GM13976 (cell line): ENCODE results near the gene DDX52.

Experiments
- DNase-seq: peaks from one replicate; pipeline ENCODE4 v3.0.0; 2012; ENCODE audit warnings: low spot score
- in situ Hi-C: fragments of 300-500 bp; cut with MboI; formaldehyde crosslinking; loops from one replicate; pipeline ENCODE4 v1.12.0; 2022; ENCODE audit warnings: low sequenced_read_pairs, mixed read lengths, inconsistent platforms; ENCODE audit not compliant: unreplicated experiment
- TF ChIP-seq, protein P1 (sequence below): IDR thresholded peaks from 2 replicates; pipeline ENCODE4 v1.5.1; 2012; ENCODE audit warnings: borderline replicate concordance, mild to moderate bottlenecking; ENCODE audit not compliant: insufficient read depth; ENCODE audit errors: extremely low read depth, missing control alignments, control extremely low read depth

Gene DDX52

DNA sequence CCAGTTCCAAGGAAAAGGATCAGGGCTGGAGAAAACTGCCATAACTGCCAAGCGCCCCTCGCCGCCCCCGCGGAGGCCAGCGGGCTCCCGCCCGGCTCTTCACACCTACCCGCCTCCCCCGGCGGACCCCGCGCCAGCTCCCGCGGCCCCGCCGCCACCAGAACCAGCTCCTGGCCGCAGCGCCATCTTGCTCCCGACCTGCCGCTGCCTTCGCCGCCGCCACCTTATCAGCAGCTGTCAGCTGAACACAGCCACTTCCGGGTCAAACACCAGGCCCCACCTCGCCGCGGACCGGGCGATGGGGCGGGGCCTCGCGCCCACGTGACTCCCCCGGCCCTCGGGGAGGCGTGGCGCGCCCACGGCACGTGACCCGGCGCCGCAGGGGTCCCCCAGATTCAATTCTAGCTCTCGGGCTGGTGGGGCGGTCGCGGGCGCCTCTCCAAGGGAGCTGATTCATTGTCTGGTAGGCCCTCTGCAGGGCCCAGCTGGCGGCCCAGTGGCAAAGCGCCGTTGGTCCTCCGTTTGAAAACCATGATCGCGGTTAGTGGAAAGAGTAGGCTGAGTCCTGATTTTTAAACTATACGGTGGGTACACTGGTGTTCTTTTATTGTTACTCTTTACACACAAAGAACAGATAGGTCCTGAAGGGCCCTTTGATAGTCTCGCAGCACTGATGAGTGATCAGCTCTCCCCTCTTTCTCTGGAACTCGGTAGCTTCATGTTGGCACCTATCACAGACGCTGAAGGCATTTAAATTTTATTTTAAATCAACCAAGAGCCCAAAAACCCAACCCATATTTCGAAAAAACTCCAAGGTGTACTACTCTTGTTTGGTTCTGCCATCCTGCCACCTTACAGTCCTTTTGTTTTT is 33.8 kb downstream of the DDX52 start, which contains the start of gene SYNRG:
Gene SYNRG, minus strand, starts transcription at position 249 of the 871 bp plus-strand sequence. Its CDS starts 63 bp downstream, at position 186.
- in situ Hi-C loops = no loop called here
- DNase-seq = peak; percentile 100
- TF ChIP-seq, protein P1, sequence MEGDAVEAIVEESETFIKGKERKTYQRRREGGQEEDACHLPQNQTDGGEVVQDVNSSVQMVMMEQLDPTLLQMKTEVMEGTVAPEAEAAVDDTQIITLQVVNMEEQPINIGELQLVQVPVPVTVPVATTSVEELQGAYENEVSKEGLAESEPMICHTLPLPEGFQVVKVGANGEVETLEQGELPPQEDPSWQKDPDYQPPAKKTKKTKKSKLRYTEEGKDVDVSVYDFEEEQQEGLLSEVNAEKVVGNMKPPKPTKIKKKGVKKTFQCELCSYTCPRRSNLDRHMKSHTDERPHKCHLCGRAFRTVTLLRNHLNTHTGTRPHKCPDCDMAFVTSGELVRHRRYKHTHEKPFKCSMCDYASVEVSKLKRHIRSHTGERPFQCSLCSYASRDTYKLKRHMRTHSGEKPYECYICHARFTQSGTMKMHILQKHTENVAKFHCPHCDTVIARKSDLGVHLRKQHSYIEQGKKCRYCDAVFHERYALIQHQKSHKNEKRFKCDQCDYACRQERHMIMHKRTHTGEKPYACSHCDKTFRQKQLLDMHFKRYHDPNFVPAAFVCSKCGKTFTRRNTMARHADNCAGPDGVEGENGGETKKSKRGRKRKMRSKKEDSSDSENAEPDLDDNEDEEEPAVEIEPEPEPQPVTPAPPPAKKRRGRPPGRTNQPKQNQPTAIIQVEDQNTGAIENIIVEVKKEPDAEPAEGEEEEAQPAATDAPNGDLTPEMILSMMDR = no peak

DNA sequence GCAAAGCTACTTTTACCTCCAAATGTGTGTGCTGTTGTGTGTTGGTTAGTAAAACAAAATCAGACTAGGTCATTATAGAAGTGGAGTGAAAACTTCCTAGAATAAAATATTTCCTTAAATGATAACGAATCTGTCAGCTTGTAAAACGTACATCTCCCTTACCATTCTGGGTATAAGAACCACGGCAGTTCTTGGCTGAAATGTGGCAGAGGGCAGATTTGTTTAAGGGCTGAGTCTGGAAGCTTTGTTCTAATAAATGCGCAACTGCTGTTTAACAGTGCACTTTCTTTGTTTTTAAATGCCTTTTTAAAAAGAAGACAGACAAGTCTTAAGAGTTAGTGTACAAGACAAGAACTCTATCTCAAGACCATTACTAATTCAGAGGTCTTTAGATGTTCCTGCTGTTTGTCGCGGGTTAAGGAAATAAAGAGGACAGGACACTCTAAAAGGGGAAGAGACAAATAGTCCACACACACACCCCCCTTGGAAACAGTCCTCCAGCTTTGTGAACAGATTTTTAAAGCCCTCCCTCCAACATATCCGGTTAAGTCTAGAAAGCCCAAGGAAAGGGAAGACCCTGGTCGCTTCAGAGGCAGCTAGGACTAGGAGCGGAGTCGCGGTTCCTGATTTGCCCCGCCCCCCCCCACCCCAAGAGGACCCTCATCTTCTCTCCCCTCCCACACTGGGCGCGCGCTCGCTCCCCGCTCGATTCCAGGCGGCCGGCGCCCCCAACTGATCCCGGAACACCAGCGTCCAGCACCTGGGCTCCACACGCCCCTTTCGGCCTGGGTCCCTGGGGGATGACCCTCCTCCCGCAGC is 34.7 kb downstream of the DDX52 start:
- peak; percentile 18 for DNase-seq
- TF ChIP-seq, protein P1 = no peak

GRCh38 chr17:37607637-37608331 is 35.5 kb downstream of the DDX52 start:
- in situ Hi-C loops = no loop called here
- TF ChIP-seq, protein P1 = no peak
- peak; percentile 49 for DNase-seq

More for the DNA sequence above, 34.7 kb downstream of the DDX52 start:
- in situ Hi-C loops = no loop called here

- in situ Hi-C loops = no loop called here
- TF ChIP-seq, protein P1 = no peak
- DNase-seq = peak; percentile 21
Observed at GRCh38 chr17:37605813-37606505, 37.3 kb downstream of the DDX52 start.

DNA sequence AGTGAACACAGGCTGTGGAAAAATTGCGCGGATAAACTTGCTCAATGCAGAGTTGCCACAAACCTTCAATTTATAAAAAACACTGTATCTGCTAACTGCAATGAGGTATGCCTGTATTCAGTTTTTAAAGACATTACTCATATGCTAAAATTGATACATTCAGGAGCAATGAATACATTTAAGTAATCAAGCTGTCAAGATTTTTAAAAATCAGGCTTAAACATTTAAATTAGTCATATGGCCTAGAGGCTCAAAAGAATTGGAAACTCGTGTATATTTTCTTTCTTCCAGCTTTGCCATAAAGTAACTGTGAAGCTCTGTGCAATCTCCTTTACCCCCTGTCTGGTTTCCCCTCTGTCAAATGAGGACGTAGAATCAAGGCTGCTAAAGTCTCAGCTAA is 38.2 kb downstream of the DDX52 start:
- TF ChIP-seq, protein P1 = no peak
- in situ Hi-C loops = no loop called here
- no peak for DNase-seq

GRCh38 chr17:37604556-37604955 is 38.7 kb downstream of the DDX52 start:
- in situ Hi-C loops = no loop called here

More at GRCh38 chr17:37604556-37604955, 38.7 kb downstream of the DDX52 start:
- DNase-seq = no peak
- TF ChIP-seq, protein P1 = no peak
